ENCODE data around the gene PARP14.

DNA sequence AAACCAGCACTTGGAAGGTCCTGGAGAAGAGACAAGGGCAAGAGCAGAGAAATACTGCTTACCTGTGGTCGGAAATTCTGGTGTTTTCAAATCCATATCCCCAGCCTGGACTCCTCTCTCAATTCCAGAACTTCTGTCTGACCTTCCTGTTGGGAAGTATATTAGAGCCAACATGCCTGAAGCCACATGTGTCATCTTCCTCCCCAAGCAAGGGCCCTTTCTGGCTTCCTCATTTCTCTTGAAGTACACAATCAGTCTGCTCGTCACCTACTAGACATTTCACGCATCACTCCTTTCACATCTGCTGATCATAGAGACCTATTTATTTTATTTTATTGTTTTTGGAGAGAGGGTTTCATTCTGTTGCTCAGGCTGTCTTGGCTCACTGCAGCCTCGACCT lies 8.4 kb downstream of the PARP14 start:
- no peak for TF ChIP-seq POLR2A (IDR thresholded peaks at IDR 0.05; ENCODE audit: extremely low read depth, insufficient read length)
- TF ChIP-seq, protein P1, sequence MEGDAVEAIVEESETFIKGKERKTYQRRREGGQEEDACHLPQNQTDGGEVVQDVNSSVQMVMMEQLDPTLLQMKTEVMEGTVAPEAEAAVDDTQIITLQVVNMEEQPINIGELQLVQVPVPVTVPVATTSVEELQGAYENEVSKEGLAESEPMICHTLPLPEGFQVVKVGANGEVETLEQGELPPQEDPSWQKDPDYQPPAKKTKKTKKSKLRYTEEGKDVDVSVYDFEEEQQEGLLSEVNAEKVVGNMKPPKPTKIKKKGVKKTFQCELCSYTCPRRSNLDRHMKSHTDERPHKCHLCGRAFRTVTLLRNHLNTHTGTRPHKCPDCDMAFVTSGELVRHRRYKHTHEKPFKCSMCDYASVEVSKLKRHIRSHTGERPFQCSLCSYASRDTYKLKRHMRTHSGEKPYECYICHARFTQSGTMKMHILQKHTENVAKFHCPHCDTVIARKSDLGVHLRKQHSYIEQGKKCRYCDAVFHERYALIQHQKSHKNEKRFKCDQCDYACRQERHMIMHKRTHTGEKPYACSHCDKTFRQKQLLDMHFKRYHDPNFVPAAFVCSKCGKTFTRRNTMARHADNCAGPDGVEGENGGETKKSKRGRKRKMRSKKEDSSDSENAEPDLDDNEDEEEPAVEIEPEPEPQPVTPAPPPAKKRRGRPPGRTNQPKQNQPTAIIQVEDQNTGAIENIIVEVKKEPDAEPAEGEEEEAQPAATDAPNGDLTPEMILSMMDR (IDR thresholded peaks at IDR 0.05; ENCODE audit: low read depth, low read length): no peak
- TF ChIP-seq, protein P2, sequence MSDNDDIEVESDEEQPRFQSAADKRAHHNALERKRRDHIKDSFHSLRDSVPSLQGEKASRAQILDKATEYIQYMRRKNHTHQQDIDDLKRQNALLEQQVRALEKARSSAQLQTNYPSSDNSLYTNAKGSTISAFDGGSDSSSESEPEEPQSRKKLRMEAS (IDR thresholded peaks at IDR 0.05; ENCODE audit: low read depth, low read length): no peak

Measured in NB4 (cell line).